RWPE2 (cell line): Measurements from ENCODE around the gene TXNDC17.

Source experiments
- ATAC-seq: fragments of 200-7000 bp; cut with Tn5 transposase; 3 replicates; pipeline ENCODE4 v1.9.1; 2021; ENCODE audit warnings: low read depth
- DNase-seq: peaks from one replicate; pipeline ENCODE4 v3.0.0-alpha.2; 2020; ENCODE audit warnings: low spot score
- H3K27ac ChIP-seq: fragments of 450-650 bp; 2 replicates; pipeline ENCODE4 v1.5.1; 2017; ENCODE audit warnings: mild to moderate bottlenecking; ENCODE audit not compliant: poor library complexity, severe bottlenecking
- H3K27me3 ChIP-seq: fragments of 250-450 bp; sonication (Bioruptor Pico); 2 replicates; pipeline ENCODE4 v1.5.1; 2021; ENCODE audit warnings: mild to moderate bottlenecking, moderate library complexity; ENCODE audit not compliant: insufficient read depth, poor library complexity, severe bottlenecking
- H3K36me3 ChIP-seq: fragments of 250-450 bp; sonication (Bioruptor Pico); 2 replicates; pipeline ENCODE4 v1.5.1; 2020; ENCODE audit warnings: low read depth, mild to moderate bottlenecking, moderate library complexity
- H3K4me1 ChIP-seq: fragments of 250-450 bp; sonication (Bioruptor Pico); 2 replicates; pipeline ENCODE4 v1.5.1; 2021; ENCODE audit warnings: mild to moderate bottlenecking, moderate library complexity; ENCODE audit not compliant: insufficient read depth, poor library complexity, severe bottlenecking
- H3K4me3 ChIP-seq: fragments of 250-450 bp; sonication (Bioruptor Pico); 2 replicates; pipeline ENCODE4 v1.5.1; 2021; ENCODE audit warnings: mild to moderate bottlenecking, moderate library complexity; ENCODE audit not compliant: severe bottlenecking
- H3K9me3 ChIP-seq: fragments of 250-450 bp; sonication (Bioruptor Pico); 2 replicates; pipeline ENCODE4 v1.5.1; 2021; ENCODE audit warnings: mild to moderate bottlenecking, moderate library complexity; ENCODE audit not compliant: severe bottlenecking
- CTCF ChIP-seq: fragments of 450-650 bp; IDR thresholded peaks from one replicate; pipeline ENCODE4 v1.5.1; 2017; ENCODE audit warnings: mild to moderate bottlenecking, moderate library complexity; ENCODE audit not compliant: poor library complexity, severe bottlenecking

TXNDC17 gene

GRCh38 chr17:6670571-6670970, 29.7 kb downstream of the TXNDC17 start:
- no peak for ATAC-seq
- H3K27me3 ChIP-seq, result no peaks in the 10 kb centered on the region
- TF ChIP-seq CTCF, result no peak
- H3K4me1 ChIP-seq, result peaks cover 33% of the 10 kb centered on the region
- H3K36me3 ChIP-seq, result no peaks in the 10 kb centered on the region
- DNase-seq, result no peak
- no peak overlapping the region for H3K4me3 ChIP-seq
- peak overlapping the region; percentile 97 for H3K27ac ChIP-seq
- H3K9me3 ChIP-seq, result no peaks in the 10 kb centered on the region

- Histone ChIP-seq H3K4me1 (peaks cover 33% of the 10 kb centered on the region), H3K27me3 (no peaks in the 10 kb centered on the region), H3K4me3 (no peak overlapping the region), H3K27ac (peak overlapping the region; percentile 97), H3K36me3 (no peaks in the 10 kb centered on the region), H3K9me3 (no peaks in the 10 kb centered on the region)
- DNase-seq (no peak), ATAC-seq (no peak)
- no peak for TF ChIP-seq CTCF
Measured at GRCh38 chr17:6670999-6671398, 30.1 kb downstream of the TXNDC17 start.

- Histone ChIP-seq H3K36me3 (no peaks in the 10 kb centered on the region), H3K4me3 (no peak overlapping the region), H3K9me3 (no peaks in the 10 kb centered on the region), H3K4me1 (peaks cover 30% of the 10 kb centered on the region), H3K27me3 (no peaks in the 10 kb centered on the region), H3K27ac (peak overlapping the region; percentile 97)
- DNase-seq (no peak), ATAC-seq (no peak)
- TF ChIP-seq CTCF, result no peak
Measured at GRCh38 chr17:6671431-6671830, 30.6 kb downstream of the TXNDC17 start.

- H3K36me3 ChIP-seq, result no peaks in the 10 kb centered on the region
- peaks cover 22% of the 10 kb centered on the region for H3K4me1 ChIP-seq
- no peak overlapping the region for H3K27ac ChIP-seq
- H3K9me3 ChIP-seq, result no peaks in the 10 kb centered on the region
- no peaks in the 10 kb centered on the region for H3K27me3 ChIP-seq
- no peak for TF ChIP-seq CTCF
- no peak for DNase-seq
- ATAC-seq, result no peak
- H3K4me3 ChIP-seq, result no peak overlapping the region
Measured at GRCh38 chr17:6674586-6674985, 33.7 kb downstream of the TXNDC17 start.

- no peaks in the 10 kb centered on the region for H3K9me3 ChIP-seq
- no peaks in the 10 kb centered on the region for H3K36me3 ChIP-seq
- H3K4me1 ChIP-seq, result peaks cover 21% of the 10 kb centered on the region
- H3K27ac ChIP-seq, result no peak overlapping the region
- DNase-seq (no peak), ATAC-seq (no peak)
- TF ChIP-seq CTCF, result no peak
- H3K27me3 ChIP-seq, result no peaks in the 10 kb centered on the region
- no peak overlapping the region for H3K4me3 ChIP-seq
Measured at GRCh38 chr17:6675201-6675825, 34.5 kb downstream of the TXNDC17 start.
